HG02938 (cell line): ENCODE measurements around the gene SLC1A2.

Source experiments
- ATAC-seq: cut with Tn5 transposase; IDR thresholded peaks from one replicate; pipeline ENCODE4 v1.9.1; 2021; ENCODE audit warnings: mild to moderate bottlenecking, moderate library complexity; ENCODE audit not compliant: unreplicated experiment

SLC1A2 gene

DNA sequence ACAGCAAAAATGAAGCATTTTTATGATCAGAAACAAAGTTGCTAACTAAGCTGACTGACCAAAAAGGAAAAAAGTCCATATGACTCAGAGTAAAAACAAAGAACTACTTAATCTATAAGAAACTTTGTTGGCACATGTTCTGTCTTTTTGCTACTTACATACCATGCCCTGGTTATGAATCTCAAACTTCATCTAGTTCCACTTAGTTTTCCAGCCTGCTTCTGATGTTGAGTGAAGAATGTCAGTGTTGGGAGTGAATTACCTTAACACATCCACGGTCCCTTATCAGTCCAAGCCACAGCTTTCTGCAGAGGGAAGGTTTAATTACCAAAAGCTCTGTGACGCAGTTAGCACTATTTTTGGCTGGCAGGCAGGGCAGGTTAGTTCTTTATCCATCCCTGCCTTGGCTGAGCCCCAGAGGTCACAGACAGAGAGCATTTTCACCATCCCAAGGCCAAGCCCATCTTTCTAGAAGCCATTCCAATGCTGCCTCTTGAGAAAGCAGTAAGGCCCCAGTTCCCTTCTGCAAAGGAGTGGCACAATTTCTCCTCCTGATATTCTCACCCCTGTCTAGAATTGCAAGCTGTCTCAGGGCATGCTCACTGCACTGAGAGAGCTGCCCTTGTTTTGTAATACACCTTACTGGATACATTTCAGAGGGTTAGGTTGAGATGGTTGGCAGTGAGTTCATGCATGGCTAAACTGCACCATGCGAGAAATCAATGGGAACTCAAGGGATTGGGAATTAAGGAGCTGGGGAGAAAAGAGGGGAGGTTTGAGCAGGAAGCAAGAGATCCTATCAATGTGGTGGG lies 67.1 kb downstream of the SLC1A2 start:
- no peak for ATAC-seq

- no peak for ATAC-seq
These were observed 69.5 kb downstream of the SLC1A2 start for GRCh38 chr11:35349897-35350296.

DNA sequence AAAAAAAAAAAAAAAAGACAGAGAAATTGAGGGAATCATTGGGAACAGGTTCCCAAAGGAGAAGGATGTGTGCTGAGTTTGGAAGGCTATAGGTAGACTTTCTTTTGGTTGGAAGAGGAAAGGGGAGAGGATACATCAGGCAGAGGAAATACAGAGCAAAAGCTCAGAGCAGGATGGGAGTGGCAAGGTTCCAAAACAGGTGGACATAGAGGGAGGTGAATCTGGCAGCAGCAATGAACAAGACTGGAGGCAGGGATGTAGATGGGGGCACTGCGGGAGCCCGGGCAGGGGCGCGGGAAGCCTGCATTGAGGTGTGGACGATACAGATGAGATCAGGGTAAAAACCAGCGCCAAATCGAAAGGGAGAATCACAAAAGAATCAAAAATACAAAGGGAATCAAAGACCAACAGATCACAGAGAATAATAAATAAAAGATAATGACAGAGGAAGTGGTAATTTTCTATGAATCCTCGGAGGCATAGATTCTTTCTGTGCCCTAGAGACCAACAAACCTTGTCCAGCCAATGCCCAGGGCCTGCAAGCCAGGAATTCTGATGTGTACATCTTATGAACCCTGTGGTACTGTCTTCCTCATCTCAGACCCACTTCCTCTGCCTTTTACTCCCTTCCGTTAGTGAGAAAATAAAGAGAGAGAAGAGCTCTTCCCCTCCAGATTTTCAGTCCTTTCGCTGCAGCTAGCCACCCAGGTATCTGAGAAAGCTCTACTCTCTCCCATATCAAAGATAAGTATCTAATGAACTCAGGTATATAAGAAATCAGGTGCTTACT lies 70.3 kb downstream of the SLC1A2 start:
- ATAC-seq: no peak

- ATAC-seq: no peak
These were observed 71.4 kb downstream of the SLC1A2 start for GRCh38 chr11:35347921-35348331.

DNA sequence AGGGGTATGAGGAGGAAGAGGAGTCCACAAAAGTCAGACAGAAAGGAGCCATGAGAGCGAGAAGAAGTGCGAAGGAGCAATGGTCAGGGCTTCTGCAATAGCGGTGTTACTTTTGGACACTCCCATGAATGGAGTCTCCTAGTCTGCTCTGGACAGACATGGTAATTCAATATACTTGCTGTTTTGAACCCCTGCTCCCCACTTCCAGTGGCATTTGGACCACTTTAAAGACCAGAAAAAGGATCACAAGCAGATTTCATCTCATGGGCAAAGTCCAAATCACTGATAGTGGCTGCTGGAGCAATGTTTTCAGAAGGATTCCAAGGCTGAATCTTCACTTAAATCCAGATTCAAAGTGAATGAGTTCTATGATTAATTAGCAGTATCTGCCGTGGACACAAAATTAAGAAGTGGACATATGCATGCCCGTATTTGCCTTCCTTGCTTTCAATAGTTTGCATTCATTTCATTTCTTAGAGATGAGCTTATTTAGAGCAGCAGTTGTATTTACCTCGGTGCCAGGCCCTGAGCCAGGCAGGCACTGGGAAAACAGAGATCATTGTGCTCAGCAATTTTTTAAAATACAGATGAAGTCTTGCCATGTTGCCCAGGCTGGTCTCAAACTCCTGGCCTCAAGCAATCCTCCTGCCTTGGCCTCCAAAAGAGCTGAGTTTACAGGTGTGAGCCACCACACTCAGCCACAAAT lies 72.0 kb downstream of the SLC1A2 start:
- no peak for ATAC-seq

GRCh38 chr11:35346472-35347156 lies 72.7 kb downstream of the SLC1A2 start:
- ATAC-seq: no peak

GRCh38 chr11:35344681-35345574 lies 74.4 kb downstream of the SLC1A2 start:
- ATAC-seq: no peak

- ATAC-seq: peak; percentile 66
These were observed 76.2 kb downstream of the SLC1A2 start for GRCh38 chr11:35343033-35343598.

DNA sequence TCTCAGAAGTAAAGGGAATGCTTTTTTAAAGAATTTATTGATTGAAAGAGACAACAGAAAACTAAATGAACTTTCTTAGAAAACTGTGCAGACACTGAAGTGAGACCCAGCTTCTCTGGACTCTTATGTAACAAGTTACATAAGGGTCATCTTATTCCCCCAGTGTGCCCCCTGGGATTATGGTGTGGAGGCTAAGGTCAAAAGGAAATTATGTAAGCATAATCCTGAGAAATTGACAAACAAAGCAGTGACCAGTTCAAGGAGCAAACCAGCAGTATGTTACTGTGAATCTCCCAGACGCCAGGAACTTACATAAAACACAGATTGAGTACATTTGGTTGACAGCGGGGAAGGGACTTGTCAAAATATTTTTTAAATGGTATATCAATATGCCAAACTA lies 78.6 kb downstream of the SLC1A2 start:
- ATAC-seq: no peak

DNA sequence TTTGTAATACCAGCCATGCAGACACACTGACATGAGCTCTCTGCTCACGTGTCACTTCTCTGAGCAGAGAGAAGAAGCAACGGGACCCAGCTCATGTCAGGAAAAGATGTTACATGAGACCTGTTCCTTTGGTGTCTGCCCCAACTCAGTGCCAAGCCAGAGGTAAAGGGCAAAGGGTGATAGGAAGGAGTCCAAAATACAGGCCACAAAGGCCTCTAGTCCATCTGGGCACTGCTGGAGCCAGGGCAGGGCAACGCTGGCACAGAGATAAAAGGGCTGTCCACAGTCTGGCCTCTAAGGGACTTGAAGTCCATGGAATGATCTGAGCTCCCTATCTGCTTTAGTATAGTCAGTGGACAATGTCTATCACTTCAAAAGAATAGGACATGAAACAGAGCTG lies 79.3 kb downstream of the SLC1A2 start:
- no peak for ATAC-seq

- no peak for ATAC-seq
These were observed 80.4 kb downstream of the SLC1A2 start for GRCh38 chr11:35338921-35339320.

DNA sequence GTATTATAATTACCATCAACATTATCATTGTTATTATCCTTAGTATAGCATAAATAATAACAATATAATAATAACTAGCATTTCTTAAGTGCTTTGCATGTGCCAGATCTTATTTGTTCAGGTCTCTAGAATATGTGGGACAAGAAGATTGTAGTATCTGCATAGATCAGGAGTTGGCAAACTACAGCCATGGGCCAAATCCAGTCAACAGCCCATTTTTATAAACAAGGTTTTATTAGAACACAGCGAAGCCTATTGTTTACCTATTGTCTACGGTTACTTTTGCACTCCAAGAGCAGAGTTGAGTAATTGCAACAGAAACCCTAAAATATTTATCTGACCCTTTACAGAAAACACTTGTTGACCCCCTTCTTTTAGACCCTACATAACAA lies 81.4 kb downstream of the SLC1A2 start:
- ATAC-seq: no peak

- ATAC-seq: no peak
These were observed 82.0 kb downstream of the SLC1A2 start for GRCh38 chr11:35337136-35337913.

DNA sequence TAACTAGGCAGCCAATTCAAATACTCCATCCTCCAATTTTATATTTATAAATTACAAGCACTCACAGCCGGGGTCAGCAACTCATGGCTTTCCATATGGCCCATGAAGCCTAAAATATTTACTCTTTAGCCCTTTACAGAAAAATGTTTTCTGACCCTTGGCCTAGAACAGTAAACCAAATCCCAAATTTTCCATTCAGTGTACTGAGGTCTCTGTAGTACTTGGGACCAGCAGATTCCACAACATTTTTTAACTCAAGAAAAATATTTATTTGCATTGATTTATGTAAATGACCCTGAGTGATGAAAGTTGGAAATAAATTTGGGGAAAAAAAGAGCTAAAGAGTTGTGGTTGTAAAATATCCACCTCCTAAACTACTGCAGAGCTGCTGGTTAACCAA lies 82.6 kb downstream of the SLC1A2 start:
- no peak for ATAC-seq

DNA sequence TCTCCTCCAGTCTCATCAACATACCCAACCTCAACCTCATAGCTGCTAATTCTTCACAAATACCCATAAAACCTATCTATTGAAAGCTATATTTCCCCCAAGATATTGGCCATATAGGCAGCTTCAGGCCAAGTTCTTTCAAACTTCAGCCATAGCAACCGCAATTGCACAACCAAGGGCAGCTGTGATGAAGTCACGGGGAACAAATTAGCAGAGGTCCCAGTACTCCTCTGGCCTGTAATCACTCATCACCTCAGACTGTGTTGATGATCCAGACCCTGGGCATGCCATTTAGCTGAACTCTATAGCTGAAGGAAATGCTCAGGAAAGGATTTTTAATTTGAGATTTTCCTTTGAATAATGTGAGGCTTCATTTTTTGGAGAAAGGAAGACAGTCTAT lies 84.1 kb downstream of the SLC1A2 start:
- ATAC-seq: no peak

- peak; percentile 74 for ATAC-seq
These were observed 84.8 kb downstream of the SLC1A2 start for GRCh38 chr11:35334385-35335090.

GRCh38 chr11:35332524-35332923 lies 86.8 kb downstream of the SLC1A2 start:
- ATAC-seq: no peak

DNA sequence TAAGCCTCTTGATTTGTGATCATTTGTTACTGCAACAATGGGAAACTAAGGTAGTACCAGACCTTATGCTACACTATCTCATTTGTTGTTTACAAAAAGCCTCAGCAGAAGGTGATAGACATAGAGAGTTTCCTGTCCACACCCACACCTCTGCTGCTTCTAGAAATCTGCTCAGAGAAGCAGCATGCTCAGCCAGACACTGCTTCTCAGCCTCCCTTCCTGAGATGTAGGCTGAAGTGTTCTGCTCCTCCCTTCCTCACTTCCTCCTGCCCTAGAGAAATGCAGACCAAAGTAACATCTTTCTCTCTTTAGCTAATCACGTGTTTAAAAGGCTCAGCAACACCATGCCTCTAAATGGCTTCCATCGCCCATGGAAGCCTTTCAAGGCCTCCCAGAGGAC lies 88.4 kb downstream of the SLC1A2 start:
- no peak for ATAC-seq
